Muscle of back (tissue), 11 donors: ENCODE results near the gene NCOA7. TPM values are rescaled to one million over a fixed set of nuclear protein-coding genes. Genes with fewer than 3 reads are reported as not detected.

ENCODE experiments used
- DNase-seq, 3 donors: peaks; one replicate each; pipeline versions ENCODE4 v3.0.0 to v3.0.0-alpha.2; 2013
- polyA plus RNA-seq, 10 donors: library from polyadenylated mRNA; unstranded; fragments of 120-200 nt; gene quantifications; one replicate each; pipeline ENCODE4 v1.2.1, GENCODE V29; 2013; ENCODE audit not compliant: insufficient read length in 10 of 10

The NCOA7 gene
- polyA plus RNA-seq, 10 donors = 4.3 to 10.3 (median 7.5) TPM

DNA sequence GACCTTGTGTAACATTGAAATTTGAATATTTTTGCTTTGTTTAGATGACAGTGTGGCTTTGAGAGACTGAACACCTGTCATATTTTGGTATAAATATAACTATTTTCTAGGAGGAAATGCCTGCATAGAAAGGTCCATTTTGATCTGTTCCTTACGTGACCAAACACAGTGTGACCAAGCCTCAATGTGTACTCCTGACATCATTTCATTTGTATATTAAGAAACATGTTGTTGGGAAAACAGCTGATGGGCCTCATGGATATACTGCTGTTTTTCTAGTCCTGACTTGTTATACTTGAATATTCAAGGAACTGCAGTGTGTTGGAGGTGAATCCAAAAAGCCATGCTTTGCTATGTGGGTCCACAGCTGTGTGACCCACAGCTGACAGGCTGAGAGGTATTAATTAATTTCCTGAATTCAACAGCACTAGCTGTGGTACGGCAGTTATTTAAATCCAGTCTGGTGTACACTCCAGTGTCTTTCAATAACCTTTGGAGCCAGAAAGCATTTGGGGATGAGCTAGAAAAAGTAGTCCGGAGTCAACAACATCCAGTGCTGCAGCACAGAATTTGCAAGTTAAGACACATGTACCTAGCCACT, 18.9 kb downstream of the NCOA7 start:
- no peak for DNase-seq

DNA sequence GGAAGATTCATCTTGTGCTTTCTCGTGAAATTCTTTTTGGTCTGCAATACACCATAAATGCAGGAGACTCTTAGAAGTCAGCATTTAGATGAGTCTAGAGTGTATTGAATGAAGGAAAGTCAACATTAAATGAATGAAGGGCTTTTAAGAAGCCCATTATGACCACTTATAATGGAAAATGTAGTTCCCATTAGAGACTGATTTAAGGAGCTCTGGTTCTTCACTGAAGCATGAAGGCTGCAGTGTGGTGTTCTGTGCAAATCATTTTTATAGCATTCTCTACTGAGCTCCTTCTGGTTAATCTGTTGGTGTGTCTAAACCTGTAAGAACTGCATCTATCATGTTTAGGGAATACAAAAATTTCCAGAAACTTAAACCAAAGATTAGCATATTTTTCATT, 19.7 kb downstream of the NCOA7 start:
- DNase-seq = no peak

DNA sequence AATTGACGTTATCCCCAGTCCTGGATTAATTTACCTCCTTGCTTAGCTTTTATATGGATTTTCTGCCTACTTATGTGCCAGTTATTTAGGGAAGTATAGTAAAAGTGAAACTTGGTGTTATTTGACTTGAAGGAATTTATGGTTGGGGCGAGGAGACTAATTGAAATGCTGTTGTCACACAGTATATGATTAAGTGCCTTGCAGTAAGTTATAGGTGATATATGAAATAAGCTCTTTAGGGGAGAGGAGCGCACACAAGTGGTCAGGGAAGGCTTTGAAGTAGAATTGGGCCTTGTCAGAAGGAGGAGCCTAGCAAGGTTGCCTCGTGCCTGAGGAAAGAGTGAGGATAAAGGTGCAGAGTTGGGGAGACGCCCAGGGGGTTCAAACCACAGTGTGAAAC, 20.5 kb downstream of the NCOA7 start:
- no peak for DNase-seq

DNA sequence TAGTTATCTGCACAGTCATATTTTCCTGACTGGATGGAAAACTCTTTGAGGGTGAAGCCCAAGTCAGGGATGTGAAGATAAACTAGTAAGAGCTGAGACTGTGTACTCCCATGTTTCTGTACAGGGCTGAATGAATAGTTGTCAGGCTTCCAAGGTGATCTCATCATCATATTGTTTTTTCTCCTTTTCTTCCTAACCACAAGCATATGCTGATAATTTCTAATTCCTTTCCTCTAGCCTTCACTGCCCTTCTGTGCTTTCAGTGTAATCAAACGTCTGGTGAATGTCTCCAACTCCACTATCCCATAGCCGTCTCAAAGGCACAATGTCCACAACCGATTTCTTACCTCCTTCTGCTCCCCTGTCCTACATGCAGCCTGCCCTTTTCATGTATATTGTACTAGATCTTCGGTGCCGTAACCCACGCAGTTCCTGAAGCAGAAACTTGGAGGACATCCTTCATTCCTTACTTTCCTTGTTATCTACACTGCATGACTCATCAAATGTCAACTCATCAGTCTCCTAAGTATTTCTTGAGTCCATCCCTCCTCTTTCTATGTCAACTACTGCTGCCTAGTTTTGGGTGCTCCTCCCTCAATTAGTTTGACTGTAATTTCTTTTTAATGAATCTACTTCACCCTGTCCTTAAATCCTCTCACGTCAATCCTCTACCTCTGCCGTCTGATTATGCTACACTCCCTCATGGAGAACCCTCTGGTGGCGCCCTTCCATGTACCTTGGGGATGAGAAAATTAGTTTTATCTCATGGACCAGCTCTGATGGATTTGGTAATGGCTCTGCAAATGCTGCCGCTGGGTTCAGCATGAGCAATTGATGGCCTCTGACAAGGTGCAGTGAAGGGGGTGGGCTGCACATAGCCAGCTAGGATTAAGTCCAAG, 21.9 kb downstream of the NCOA7 start:
- peak; percentile 71 to 90 (median 84) for DNase-seq

DNA sequence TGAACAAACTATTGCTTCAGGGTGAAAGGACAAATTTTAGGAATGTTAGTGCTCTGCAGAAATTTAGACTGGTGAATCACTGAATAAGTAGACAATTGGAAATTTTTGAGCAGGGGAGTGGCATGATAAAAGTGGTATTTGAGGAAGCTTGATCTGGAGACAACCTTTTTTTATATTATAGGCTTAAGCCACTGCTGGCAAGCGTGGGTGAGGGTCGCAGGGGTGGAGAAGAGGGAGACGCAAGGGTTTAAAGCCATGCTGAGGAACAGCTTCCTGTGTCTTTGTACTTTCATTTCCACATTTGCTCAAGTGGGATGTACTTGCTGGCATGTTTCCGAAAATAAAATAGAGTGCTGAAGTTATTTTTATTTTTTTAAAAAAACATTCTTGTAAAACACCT, 23.7 kb downstream of the NCOA7 start:
- no peak for DNase-seq

DNA sequence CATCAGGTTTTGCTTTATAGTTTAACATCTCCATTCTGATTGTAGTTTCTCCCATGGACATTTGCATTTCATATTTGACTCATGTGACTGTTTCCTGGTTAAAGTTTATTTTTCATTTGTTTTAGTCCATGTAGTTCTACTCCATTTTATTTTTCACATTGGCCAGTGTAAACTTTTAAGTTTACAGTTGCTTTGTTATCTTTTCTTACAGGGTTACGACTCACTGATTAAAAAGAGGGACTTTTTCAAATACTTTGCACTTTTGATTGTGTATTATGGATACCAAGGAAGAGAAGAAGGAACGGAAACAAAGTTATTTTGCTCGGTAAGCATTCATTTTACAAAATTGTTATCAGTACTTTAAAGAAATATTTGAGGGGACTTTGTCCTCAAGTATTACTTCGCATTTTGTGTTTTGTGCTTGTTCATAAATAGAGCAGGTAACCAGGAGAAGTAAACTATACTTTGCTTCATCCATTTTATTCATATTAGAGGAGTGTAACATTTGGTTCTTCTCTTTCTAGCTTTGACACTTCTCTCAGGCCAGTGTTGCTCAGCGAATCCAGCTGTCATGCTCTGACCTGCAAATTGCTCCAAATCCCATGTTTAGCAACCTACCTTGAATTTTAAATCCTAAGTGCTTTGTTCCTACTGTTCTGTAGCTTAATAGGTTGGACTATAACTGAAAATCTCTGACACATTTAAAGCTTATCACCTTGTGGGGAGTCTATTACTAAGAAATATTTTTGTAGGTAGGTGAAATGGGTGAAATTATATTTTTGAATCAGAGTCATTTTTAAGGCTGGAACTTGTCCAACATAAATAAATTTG, 24.5 kb downstream of the NCOA7 start:
- no peak for DNase-seq

DNA sequence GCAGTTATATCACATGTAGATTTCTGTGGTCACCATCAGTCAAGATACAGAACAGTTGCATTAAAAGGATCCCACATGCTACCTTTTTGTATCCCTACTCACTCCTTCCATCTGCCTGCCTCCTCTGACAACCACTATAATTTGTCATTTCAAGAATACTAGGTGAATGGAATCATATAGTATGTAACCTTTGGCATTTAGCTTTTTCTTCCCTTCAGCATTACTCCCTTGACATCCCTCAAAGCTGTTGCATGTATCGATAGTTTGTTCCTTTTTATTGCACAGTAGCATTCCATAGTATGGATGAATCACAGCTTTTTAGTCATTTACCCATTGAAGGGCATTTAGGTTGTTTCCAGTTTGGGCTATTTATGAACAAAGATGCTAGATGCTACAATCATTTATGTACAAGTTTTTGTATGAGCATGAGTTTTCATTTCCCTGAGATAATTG, 26.1 kb downstream of the NCOA7 start:
- no peak for DNase-seq

DNA sequence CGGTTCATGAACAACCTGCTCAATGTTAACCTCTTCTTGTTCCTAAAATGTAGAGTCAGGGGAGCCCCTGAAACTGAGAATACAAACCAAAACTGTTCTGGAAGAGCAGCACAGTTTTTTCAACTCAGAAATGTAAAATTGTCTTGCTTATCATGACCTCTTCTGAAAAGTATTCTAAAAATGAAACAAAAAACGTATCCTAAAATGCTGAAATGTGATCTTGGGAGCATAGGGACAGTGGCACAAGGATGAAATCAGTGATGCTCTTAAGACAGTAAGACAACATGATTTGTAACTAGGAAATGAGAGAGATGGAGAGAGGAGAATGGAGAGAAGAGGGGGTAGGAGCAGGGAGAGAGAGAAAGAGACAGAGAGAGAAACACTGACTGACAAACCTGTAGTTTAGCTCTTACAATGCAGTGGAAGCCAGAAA, 27.5 kb downstream of the NCOA7 start:
- DNase-seq = no peak

DNA sequence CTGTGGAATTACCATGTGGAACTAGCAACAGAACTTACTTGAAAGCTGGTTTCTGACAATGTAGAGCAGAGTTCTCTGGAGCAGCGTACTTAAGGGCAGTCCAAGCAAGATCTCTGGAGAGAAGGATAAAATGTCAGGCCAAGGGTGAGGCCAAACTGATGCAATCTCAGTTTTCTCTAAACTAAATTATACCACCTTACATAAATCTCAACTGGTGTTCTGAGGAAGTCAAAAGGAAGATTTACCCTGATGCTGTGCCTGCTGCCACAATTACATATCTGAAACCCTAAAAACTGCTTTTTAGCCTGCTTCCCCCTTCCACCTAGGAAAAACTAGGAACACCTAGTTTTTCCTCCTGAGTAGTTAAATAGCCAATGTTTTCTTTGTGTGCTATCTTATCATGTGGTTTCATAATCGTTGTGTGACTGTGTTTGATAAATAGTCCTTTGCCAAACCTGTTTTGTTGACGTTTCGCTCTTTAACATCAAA, 28.1 kb downstream of the NCOA7 start:
- DNase-seq = no peak

GRCh38 chr6:125819535-125820326, 29.0 kb downstream of the NCOA7 start:
- DNase-seq = no peak

DNA sequence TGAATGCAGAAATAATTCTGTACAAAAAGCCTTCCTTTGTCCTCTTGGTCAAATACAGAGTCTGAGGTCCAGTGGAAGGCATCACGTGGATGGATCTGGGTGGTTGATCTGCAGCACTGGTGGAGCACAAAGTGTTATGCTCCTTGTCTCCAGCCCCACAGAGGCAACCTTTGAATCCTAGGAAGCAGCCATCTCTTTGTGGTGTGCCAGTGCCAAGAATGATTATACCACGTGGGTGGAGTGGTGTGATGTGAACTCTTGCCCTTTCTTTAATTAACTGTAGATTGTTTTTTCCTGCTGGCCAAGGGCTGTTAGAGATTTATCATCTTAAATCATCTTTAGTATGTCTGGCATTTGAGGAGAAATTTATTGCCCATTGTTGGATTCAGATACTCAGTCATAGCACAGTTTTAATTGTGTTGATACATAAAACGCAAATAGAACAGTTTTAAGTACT, 31.1 kb downstream of the NCOA7 start:
- DNase-seq = no peak

DNA sequence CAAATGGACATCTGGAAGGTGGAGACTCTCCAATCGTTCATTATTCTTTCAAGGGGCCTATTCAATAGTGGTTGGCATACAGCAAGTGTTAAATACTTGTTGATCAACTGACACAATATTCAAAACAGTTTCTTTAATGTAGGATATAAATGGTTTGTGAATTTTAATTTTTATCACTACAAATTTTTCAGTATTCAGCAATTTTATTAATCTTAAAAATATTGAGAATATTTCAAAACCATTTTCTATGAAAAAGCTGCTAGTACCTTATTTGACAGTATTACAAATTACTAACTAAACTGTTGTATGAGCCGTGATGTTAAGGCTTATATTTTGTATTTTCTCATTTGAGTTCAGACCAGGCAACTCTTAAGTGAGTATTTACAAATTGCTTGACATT, 32.4 kb downstream of the NCOA7 start:
- no peak for DNase-seq

DNA sequence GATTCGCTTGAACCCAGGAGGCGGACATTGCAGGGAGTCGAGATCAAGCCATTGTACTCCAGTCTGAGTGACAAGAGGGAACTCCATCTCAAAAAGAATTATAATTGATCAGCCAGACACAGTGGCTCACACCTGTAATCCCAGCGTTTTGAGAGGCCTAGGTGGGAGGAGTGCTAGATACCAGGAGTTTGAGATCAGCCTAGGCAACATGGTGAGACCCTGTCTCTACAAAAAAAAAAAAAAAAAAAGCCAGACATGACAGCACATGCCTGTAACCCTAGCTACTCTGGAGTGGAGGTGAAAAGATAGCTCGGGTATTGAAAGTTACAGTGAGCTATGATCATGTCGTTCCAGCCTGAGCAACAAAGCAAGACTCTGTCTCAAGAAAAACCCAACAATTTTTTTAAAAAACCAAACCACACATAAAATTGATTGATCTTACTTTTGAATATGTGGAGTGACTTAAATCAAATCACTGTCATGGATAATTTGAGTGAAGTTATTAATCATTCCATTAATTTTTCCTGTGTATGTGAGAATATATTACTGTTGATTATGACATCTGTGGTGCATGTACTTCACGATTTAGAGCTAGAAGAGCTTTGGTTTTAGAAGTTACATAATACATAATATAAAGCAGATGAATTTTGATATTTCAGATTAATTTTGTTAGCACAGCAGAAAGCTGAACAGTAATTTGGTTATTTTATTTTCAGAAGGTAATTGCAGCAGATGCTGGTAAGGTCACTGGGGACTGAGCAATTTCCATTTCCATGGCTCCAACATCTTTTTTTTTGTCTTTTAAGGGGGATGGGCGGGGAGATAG, 34.4 kb downstream of the NCOA7 start:
- DNase-seq = no peak

DNA sequence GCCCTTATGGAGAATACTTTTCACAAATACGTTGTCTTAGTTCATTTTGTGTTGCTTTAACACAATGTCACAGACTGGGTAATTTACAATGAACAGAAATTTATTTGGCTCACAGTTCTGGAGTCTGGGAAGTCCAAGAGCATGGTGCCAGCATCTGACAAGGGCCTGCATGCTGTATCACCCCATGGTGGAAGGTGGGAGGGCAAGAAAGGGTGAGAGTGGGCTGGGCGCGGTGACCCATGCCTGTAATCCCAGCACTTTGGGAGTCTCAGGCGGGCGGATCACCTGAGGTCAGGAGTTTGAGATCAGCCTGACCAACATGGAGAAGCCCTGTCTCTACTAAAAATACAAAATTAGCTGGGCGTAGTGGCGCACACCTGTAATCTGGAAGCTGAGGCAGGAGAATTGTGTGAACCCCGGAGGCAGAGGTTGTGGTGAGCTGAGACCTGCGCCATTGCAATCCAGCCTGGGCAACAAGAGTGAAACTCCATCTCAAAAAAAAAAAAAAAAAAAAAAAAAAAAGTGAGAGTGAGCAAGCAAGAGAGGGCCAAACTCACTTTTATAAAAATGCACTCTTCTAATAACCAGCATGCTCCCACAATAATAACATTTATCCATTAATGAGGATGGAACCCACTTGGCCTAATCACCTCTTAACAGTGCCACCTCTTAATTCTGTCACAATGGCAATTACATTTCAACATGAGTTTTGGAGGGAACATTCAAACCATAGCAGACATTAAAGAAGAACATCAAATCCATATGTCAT, 36.1 kb downstream of the NCOA7 start:
- no peak for DNase-seq

DNA sequence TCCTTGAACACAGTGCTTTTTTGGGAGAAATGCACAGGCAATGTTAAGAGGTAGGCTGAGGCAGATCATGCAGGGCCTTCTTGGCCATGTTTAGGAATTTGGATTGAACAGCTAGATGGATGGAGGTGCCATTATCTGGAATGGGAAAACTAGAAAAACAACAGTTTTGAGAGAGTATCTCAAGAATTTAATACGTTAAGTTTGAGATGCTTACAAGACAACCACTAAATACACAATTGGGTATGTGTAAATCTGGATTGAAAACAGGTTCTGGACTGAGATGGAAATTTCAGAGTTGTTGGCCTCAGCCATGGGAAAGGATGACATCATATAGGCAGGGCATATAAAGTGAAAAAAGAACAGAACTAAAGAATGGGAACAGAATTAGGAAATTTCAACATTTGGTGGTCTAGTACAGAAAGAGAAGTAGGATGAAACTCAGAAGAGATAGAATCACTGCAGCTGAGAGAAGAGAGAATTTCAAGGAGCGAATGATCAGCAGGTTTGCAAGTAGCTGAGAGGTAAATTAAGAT, 37.1 kb downstream of the NCOA7 start:
- no peak for DNase-seq

DNA sequence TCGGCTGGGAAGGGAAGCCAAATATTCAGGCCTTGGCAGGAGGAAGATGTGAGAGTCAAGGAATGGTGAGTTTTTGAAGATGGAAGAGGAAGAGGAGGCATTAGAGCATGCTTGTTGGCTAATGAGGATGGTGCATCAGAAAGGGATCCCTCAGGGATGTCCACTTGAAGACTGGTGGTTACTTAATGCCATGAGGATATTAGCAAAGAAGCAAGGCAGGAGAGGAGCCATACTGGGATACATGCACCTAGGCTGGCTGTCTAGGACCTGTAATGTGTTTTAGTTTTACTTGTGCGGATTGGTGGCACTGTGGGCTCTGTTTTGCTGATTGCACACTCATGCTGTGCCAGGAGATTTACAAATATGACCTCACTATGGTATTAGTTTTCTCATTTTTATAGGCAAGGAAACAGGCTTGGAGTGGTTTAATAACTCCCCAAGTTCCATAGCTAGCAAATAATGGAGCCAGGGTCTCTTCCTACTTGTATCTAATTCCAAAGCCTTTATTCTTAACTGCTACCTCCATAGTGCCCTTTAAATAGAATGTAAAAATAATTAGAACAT, 37.8 kb downstream of the NCOA7 start:
- DNase-seq = no peak

DNA sequence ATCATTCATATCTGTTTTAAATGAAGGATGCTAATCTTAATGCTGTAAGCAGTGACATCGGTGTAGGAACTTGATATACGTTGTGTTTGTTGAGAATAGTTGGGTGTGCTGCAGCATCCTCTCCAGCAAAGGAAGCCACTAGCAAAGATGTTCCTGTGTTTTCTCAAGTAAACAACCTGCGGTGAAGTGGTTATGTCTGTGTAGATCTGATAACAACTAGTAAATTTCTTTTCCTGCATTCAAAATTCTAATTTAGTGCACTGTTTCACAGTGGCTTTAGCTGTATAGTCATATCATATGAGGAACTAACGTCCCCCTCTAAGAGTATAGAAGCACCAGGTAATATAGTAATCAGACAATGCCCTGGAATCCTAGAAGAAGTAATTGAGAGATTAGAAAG, 38.7 kb downstream of the NCOA7 start:
- no peak for DNase-seq

GRCh38 chr6:125831659-125832058, 40.9 kb downstream of the NCOA7 start:
- no peak for DNase-seq
